ENCODE results near the gene MRGPRX2. TPM values are rescaled to one million over a fixed set of nuclear protein-coding genes. Genes with fewer than 3 reads are reported as not detected.

Gene MRGPRX2
- total RNA-seq, 2 donors from 2014 or later = not detected

DNA sequence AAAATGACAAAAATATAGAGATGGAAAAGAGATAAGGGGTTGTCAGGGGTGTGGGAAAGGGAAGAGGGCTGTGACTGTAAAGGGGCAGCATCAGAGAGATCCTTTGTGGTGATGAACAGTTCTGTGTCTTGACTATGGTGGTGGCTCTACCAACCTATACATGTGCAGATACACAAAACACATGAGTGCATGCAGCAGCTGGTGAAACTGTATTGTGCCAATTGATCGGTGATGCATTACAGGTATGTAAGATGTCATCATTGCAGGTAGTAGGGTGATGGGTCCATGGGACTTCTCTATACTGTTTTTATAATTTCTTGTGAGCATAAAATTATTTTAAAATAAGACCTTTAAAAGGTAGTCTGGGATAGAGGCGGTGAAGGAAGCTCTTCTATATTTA is 32.3 kb upstream of the MRGPRX2 start:
- Histone ChIP-seq H3K4me3 (no peak overlapping the region), H3K4me1 (no peaks in the 10 kb centered on the region), H3K9me3 (no peaks in the 10 kb centered on the region), H3K27ac (no peak overlapping the region), H3K27me3 (no peaks in the 10 kb centered on the region), H3K9ac (ENCODE audit: low read depth in 2 of 2, low read length in 2 of 2) (no peak overlapping the region), H3K36me3 (no peaks in the 10 kb centered on the region)
- intact Hi-C loops (cut with DNase I) = no loop called here
- DNase-seq = no peak
- TF ChIP-seq, protein P1, sequence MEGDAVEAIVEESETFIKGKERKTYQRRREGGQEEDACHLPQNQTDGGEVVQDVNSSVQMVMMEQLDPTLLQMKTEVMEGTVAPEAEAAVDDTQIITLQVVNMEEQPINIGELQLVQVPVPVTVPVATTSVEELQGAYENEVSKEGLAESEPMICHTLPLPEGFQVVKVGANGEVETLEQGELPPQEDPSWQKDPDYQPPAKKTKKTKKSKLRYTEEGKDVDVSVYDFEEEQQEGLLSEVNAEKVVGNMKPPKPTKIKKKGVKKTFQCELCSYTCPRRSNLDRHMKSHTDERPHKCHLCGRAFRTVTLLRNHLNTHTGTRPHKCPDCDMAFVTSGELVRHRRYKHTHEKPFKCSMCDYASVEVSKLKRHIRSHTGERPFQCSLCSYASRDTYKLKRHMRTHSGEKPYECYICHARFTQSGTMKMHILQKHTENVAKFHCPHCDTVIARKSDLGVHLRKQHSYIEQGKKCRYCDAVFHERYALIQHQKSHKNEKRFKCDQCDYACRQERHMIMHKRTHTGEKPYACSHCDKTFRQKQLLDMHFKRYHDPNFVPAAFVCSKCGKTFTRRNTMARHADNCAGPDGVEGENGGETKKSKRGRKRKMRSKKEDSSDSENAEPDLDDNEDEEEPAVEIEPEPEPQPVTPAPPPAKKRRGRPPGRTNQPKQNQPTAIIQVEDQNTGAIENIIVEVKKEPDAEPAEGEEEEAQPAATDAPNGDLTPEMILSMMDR (IDR thresholded peaks at IDR 0.05) = no peak

DNA sequence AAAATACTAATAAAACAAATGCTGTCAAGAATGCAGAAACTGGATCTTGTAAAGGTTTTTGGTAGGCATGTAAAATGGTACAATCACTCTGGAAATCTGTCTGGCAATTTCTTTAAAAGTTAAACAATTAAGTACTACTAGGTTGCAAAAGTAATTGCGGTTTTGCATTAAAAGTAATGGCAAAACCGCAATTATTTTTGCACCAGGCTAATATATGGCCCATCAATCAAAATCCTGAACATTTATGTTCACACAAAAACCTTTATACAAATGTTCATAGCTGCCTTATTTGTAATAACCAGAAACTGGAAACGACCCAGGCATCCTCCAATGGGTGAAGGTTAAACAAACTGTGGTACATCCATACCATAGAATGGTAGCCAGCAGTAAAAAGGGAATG is 31.8 kb upstream of the MRGPRX2 start:
- intact Hi-C loops (cut with DNase I) = no loop called here
- Histone ChIP-seq H3K36me3 (no peaks in the 10 kb centered on the region), H3K9ac (ENCODE audit: low read depth in 2 of 2, low read length in 2 of 2) (no peak overlapping the region), H3K27ac (no peak overlapping the region), H3K27me3 (no peaks in the 10 kb centered on the region), H3K4me1 (no peaks in the 10 kb centered on the region), H3K9me3 (no peaks in the 10 kb centered on the region), H3K4me3 (no peak overlapping the region)
- DNase-seq = no peak
- TF ChIP-seq, protein P1 (IDR thresholded peaks at IDR 0.05) = no peak

DNA sequence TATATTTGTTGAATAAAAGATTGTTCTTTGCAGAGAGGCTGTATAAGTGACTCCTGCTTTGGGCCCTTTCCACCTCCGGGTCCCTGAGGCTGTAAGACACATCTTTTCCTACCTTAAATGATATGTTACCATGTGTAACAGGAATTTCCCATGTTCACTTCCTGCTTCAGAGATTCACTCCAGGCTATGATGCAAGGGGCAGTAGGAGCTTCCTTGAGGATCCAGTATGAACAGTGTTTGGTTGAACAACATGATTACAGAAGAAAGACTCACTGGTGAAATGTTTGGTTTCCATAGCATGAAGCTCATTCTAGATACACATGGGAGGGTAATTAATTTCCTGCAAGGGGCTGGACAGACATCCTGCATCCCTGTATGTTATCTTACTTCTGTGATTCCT is 30.8 kb upstream of the MRGPRX2 start:
- intact Hi-C loops (cut with DNase I) = no loop called here
- Histone ChIP-seq H3K4me1 (no peaks in the 10 kb centered on the region), H3K27ac (no peak overlapping the region), H3K9ac (ENCODE audit: low read depth in 2 of 2, low read length in 2 of 2) (no peak overlapping the region), H3K27me3 (no peaks in the 10 kb centered on the region), H3K9me3 (no peaks in the 10 kb centered on the region), H3K36me3 (no peaks in the 10 kb centered on the region), H3K4me3 (no peak overlapping the region)
- TF ChIP-seq, protein P1 (IDR thresholded peaks at IDR 0.05) = no peak
- DNase-seq = no peak

DNA sequence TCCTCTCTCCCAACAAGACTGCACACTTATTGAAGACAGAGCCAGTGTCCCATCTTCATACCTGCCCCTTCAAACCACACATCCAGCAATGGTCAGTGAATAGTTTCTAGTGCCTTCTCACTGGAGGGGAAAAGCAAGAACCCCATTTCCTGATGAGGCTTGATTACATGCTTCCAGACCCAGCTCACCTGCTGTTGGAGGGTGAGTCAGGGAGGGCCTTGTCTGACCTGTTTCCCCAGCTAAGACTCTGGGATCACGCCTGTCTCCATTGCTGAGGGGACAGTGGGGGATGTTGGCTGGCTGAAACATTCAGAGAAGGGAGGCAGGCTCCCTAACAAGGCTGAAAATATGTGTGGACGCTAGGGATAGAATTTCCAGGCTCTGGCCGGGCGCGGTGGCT is 28.9 kb upstream of the MRGPRX2 start:
- no peak overlapping the region for H3K9ac ChIP-seq (ENCODE audit: low read depth in 2 of 2, low read length in 2 of 2)
- no peaks in the 10 kb centered on the region for H3K9me3 ChIP-seq
- TF ChIP-seq, protein P1 (IDR thresholded peaks at IDR 0.05) = no peak
- H3K36me3 ChIP-seq = no peaks in the 10 kb centered on the region
- intact Hi-C loops (cut with DNase I) = no loop called here
- no peaks in the 10 kb centered on the region for H3K4me1 ChIP-seq
- no peak overlapping the region for H3K27ac ChIP-seq
- no peak for DNase-seq
- no peak overlapping the region for H3K4me3 ChIP-seq
- H3K27me3 ChIP-seq = no peaks in the 10 kb centered on the region

DNA sequence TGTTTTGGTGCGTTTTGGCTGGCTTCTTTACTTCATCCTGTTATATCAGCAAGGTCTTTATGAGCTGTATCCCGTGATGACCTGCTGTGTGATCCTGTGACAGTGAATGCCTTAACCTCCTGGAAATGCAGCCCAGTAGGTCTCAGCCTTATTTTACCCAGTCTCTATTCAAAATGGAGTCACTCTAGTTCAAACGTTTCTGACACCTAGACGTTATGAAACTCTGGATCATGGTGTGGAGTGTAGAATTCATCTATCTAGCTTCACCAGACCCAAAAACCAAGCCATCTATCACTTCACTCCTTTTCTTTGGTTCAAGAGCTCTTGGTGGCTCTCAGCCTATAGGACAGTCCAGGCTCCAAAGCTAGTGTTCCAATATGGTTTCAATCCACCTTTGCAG is 28.3 kb upstream of the MRGPRX2 start:
- no peaks in the 10 kb centered on the region for H3K36me3 ChIP-seq
- no peak for DNase-seq
- no peaks in the 10 kb centered on the region for H3K27me3 ChIP-seq
- no peak overlapping the region for H3K9ac ChIP-seq (ENCODE audit: low read depth in 2 of 2, low read length in 2 of 2)
- intact Hi-C loops (cut with DNase I) = no loop called here
- no peak overlapping the region for H3K4me3 ChIP-seq
- H3K9me3 ChIP-seq = no peaks in the 10 kb centered on the region
- TF ChIP-seq, protein P1 (IDR thresholded peaks at IDR 0.05) = no peak
- H3K4me1 ChIP-seq = no peaks in the 10 kb centered on the region
- no peak overlapping the region for H3K27ac ChIP-seq

DNA sequence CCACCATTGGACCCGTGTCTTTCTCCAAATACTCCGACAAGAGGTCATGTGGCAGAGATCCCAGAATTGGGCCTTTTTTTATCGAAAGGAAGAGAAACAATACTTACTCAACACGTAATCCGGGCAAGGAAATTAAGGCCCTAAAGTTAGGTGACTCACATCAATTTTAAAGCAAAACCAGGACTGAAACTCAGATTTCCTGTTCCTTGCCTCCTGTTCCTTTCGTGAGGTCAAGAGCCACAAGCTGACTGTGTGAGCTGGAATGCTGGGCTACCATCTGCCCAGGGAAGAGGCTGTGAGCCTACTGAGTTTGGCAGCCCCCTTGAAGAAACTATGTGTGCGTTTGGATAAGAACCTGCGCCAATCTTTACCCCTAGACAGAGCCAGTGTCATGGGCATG is 27.1 kb upstream of the MRGPRX2 start:
- no peaks in the 10 kb centered on the region for H3K27me3 ChIP-seq
- no peaks in the 10 kb centered on the region for H3K36me3 ChIP-seq
- no peak overlapping the region for H3K4me3 ChIP-seq
- TF ChIP-seq, protein P1 (IDR thresholded peaks at IDR 0.05) = no peak
- no peaks in the 10 kb centered on the region for H3K4me1 ChIP-seq
- intact Hi-C loops (cut with DNase I) = no loop called here
- no peaks in the 10 kb centered on the region for H3K9me3 ChIP-seq
- H3K27ac ChIP-seq = no peak overlapping the region
- peak; percentile 6 for DNase-seq
- no peak overlapping the region for H3K9ac ChIP-seq (ENCODE audit: low read depth in 2 of 2, low read length in 2 of 2)

Data from colonic mucosa (tissue), 4 donors.